Choroid plexus epithelial cell (primary cell): Measurements from ENCODE around the gene APOB.

Experiments
- DNase-seq: peaks from one replicate; pipeline ENCODE4 v3.0.0-alpha.2; 2010; ENCODE audit warnings: low read depth
- H3K4me3 ChIP-seq: 2 replicates; pipeline ENCODE4 v1.5.1; 2011; ENCODE audit warnings: low read depth, mild to moderate bottlenecking, control low read depth, low read length, moderate library complexity
- TF ChIP-seq, protein P1 (sequence below): conservative IDR thresholded peaks from 2 replicates; pipeline ENCODE4 v1.5.1; 2011; ENCODE audit warnings: low read depth, mild to moderate bottlenecking, control low read depth, inconsistent platforms, low read length, moderate library complexity

APOB gene

DNA sequence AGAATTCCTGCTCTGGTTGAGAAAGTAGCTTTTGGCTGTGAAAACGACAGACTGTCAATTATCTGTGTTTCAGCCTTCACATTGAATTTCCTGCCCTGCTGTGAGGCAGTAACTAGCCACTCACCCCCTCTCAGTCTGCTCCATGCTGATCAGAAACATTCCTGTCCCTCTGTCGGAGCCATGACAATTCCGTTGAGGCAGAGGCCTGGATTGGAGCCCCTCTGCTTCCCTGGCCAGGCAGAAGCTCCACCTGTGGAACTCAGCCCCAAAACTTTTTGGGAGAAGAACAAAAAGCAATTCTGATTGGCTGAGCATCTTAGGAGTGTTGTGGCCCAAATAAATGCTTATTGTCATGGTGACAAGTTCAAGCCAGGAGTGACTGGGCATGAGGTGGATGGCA lies 60.0 kb downstream of the APOB start:
- no peak for DNase-seq
- TF ChIP-seq, protein P1, sequence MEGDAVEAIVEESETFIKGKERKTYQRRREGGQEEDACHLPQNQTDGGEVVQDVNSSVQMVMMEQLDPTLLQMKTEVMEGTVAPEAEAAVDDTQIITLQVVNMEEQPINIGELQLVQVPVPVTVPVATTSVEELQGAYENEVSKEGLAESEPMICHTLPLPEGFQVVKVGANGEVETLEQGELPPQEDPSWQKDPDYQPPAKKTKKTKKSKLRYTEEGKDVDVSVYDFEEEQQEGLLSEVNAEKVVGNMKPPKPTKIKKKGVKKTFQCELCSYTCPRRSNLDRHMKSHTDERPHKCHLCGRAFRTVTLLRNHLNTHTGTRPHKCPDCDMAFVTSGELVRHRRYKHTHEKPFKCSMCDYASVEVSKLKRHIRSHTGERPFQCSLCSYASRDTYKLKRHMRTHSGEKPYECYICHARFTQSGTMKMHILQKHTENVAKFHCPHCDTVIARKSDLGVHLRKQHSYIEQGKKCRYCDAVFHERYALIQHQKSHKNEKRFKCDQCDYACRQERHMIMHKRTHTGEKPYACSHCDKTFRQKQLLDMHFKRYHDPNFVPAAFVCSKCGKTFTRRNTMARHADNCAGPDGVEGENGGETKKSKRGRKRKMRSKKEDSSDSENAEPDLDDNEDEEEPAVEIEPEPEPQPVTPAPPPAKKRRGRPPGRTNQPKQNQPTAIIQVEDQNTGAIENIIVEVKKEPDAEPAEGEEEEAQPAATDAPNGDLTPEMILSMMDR = no peak
- no peak overlapping the region for H3K4me3 ChIP-seq

DNA sequence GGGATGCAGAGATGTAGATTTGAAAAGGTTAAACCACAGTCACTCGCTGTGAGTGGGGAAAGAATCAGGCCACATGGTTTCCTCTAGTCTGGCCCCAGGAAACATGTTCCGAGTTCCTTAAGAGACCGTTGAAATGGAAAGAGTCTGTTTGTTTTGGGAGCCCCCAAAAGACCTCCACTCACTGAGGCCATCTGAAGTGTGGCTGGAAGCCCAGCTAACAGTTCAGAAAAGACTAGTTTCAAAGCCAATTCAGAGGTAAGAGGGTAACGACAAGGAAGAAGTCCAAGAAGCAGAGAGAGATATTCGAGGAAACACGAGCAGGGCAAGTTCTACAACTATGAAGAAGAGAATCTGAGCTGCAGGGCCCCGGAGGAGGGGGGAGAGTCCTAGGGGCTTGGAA lies 61.0 kb downstream of the APOB start:
- TF ChIP-seq, protein P1 = no peak
- DNase-seq = no peak
- H3K4me3 ChIP-seq = no peak overlapping the region

DNA sequence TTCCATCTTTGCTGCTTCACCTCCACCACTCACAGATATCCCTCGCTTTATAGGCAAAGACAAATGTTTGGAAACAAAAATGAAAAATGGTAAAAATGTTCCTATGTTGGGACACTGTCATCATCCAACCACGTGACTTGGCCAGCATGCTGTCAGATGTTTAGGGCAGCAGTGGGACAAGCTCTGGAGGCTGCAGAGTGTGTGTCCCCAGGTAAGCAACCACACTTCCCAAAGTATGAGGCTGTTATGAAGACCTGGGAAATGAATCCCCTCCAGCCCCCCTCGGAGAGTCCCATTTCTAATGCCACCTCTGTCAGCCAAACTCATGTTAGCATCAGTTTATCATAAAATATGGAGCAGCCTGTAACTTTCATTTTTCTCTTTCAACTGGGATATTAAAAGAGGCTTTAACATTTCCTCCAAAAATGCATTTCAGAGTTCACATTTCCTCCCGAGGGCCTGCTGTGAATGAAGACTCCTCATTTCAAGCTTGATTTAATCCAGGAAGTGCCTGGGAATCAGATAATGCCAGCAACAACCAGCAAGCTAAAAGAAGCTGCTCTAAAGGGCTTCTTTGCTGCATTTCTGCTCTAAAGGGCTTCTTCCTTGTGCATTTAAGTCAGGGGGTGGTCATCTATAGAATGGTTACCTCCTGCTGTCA lies 66.2 kb downstream of the APOB start:
- DNase-seq = no peak
- TF ChIP-seq, protein P1 = no peak
- no peak overlapping the region for H3K4me3 ChIP-seq

DNA sequence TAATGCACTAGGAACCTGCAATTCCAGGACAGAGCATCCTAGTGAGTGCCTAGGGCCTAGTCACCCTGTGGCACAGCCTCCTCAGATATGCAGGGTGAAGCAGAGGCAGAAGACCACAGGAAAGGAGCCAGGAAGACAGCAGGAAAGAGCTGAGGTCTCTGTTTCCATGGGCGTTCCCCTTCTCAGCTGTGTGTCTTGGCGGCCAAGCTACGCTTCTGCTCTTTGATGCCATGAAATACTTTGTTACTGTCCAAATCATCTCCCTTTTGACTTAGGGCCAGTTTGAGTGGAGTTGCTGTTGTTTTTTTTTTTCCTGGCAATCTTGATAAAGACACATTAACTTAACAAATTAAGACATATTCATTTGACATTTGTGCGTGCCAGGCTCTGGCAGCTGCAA lies 67.3 kb downstream of the APOB start:
- no peak overlapping the region for H3K4me3 ChIP-seq
- TF ChIP-seq, protein P1 = no peak
- DNase-seq = no peak

DNA sequence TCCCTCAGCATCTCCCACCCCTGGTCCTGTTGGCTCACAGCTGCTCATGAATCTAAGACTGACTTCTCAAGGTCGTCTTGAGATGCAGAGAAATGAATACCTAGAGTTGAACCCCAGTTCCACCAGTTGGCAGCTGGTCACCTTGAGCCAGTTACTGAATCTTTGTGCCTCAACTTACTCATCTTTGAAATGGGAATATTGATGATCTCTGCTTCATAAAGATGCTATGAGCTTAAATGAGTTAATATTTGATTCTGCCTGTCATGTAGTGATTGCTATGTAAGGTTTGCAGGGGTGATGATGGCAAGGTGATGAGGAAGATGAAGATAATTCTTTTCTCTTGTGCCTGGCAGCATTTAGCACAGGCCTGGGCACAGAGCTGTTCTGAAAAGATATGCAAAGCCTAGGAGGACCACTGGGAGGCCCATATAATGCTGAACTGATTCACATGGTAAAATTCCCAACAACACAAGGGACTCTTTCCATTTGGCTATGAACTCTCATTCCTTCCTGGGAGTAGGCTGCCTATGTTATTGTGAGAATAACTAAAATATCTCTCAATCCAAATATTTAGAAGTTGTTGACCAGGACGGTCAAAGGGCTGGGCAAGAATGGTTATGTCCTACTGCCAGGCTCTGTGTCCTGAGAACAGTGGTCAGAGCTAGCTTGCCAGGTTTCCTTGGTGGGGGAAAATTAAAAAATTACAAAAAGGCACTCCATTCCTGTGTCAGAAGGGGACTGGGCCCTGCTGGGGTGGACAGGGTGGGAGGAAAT lies 70.9 kb downstream of the APOB start:
- no peak for DNase-seq
- TF ChIP-seq, protein P1 = no peak
- no peak overlapping the region for H3K4me3 ChIP-seq

DNA sequence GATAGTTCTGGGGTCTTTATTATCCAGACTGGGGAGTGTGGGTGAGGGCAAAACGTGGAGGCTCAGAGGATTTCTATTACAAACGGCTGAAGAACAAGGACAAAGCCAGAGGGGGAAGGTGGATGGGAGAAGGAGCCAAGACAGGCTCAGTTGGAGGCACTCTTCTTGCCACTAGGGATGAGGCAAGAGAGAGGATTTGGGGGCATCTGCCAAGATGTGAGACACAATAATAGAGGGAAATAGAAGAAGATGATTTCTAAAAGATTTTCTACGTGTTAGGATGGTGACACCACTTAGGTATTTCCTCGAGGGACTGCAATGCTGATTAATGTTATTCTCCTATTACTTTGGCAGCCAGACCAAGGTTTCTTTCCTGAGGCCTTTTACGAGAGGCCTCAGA lies 71.8 kb downstream of the APOB start:
- no peak for DNase-seq
- TF ChIP-seq, protein P1 = no peak

DNA sequence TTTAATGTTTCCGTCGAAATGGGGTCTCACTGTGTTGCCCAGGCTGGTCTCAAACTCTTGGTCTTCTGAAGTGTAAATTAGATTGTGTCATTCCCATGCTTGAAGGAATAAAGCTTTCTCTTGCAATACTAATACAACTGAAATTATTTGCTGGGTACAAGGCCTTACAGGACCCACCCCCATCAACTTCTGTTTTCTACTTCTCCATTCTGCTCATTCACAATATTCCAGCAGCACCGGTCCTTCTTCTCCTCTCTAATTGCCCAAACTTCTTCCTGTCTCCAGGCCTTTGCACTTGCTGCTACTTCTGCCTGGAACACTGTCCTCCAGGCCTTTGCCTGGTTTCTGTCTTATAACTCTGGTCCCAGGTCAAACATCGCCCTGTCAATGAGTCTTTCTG lies 73.8 kb downstream of the APOB start:
- H3K4me3 ChIP-seq = no peak overlapping the region
- TF ChIP-seq, protein P1 = no peak
- no peak for DNase-seq

More for the DNA sequence above, 71.8 kb downstream of the APOB start:
- no peak overlapping the region for H3K4me3 ChIP-seq
